SK-N-SH treated with all-trans-retinoic acid at 6 μM for 48 hours (cell line): ENCODE results near the gene MAPK14.

Experiments used
- CSDC2 ChIP-seq: fragments of 250-450 bp; sonication (Bioruptor Pico); IDR thresholded peaks from 2 replicates; pipeline ENCODE4 v1.5.0; 2020; ENCODE audit warnings: mild to moderate bottlenecking, moderate library complexity
- PATZ1 ChIP-seq: fragments of 250-450 bp; sonication (Bioruptor Pico); IDR thresholded peaks from 2 replicates; pipeline ENCODE4 v1.8.0; 2020; ENCODE audit warnings: mild to moderate bottlenecking, moderate library complexity, borderline replicate concordance
- PPARA ChIP-seq: fragments of 250-450 bp; sonication (Bioruptor Pico); IDR thresholded peaks from 2 replicates; pipeline ENCODE4 v1.5.0; 2020; ENCODE audit warnings: mild to moderate bottlenecking, borderline replicate concordance
- RARB ChIP-seq: fragments of 250-450 bp; sonication (Bioruptor Pico); IDR thresholded peaks from 2 replicates; pipeline ENCODE4 v1.8.0; 2021; ENCODE audit warnings: mild to moderate bottlenecking, moderate library complexity
- ZNF565 ChIP-seq: fragments of 450-650 bp; formaldehyde crosslinking; conservative IDR thresholded peaks from 2 replicates; pipeline ENCODE4 v1.5.0; 2020; ENCODE audit warnings: low read depth, mild to moderate bottlenecking, moderate library complexity

GRCh38 chr6:36032261-36032660 lies 4.7 kb downstream of the MAPK14 start:
- no peak for TF ChIP-seq CSDC2 (CRISPR knock-in tag)
- TF ChIP-seq ZNF565 = no peak
- TF ChIP-seq PATZ1 (CRISPR knock-in tag) = no peak
- no peak for TF ChIP-seq PPARA (CRISPR knock-in tag)
- TF ChIP-seq RARB (CRISPR knock-in tag) = no peak
